NT2/D1 (cell line): Measurements from ENCODE around the gene STAB1.

Experiments
- SUZ12 ChIP-seq: IDR thresholded peaks from 2 replicates; pipeline ENCODE4 v1.6.1; 2011; ENCODE audit not compliant: insufficient read length, insufficient read depth; ENCODE audit errors: extremely low read depth
- YY1 ChIP-seq: IDR thresholded peaks from 2 replicates; pipeline ENCODE4 v1.6.1; 2011; ENCODE audit not compliant: insufficient read length, insufficient read depth

GRCh38 chr3:52520141-52520667, 25.1 kb downstream of the STAB1 start:
- TF ChIP-seq SUZ12 (no peak), YY1 (no peak)
